IMR-90 (cell line): Measurements from ENCODE around the gene AOPEP. TPM values are rescaled to one million over a fixed set of nuclear protein-coding genes. Genes with fewer than 3 reads are reported as not detected.
A peak's percentile ranks its signal among the peaks of the same experiment; 100 is the strongest.

Experiments
- ATAC-seq: fragments of 200-7000 bp; cut with Tn5 transposase; 2 replicates; pipeline ENCODE4 v1.9.1; 2020; ENCODE audit warnings: low read depth, mild to moderate bottlenecking, moderate library complexity
- BruUV-seq: library from RNA; stranded (reverse); fragments of 400-500 nt; replicated peaks from 2 replicates; lab custom pipeline; 2021; lab: Mats Ljungman, UMichigan
- CTCF ChIA-PET: fragments of 300-600 bp; formaldehyde crosslinking; extraction: SDS; loops from one replicate; lab custom pipeline; 2021; ENCODE audit warnings: antibody characterized with exemption; lab: Yijun Ruan, JAX
- POLR2A ChIA-PET: fragments of 300-600 bp; sonication (Branson Sonifier 250); formaldehyde crosslinking; loops from one replicate; lab custom pipeline; 2022; ENCODE audit warnings: antibody characterized with exemption; ENCODE audit not compliant: unreplicated experiment; lab: Charles Lee
- DNase-seq: peaks from one replicate; pipeline ENCODE4 v3.0.0; 2013
- H2AFZ ChIP-seq: replicated peaks from 2 replicates; pipeline ENCODE3; 2013; ENCODE audit warnings: low read length, mild to moderate bottlenecking; ENCODE audit not compliant: poor library complexity
- H2AK5ac ChIP-seq: 2 replicates; pipeline ENCODE4 v1.6.1; 2013; ENCODE audit warnings: low read depth, low read length, inconsistent platforms
- H2AK9ac ChIP-seq: replicated peaks from 2 replicates; pipeline ENCODE3; 2013; ENCODE audit warnings: mild to moderate bottlenecking, low read depth, low read length, moderate library complexity; ENCODE audit not compliant: poor library complexity
- H2BK120ac ChIP-seq: 2 replicates; pipeline ENCODE4 v1.6.1; 2013; ENCODE audit warnings: low read depth, low read length, inconsistent platforms
- H2BK15ac ChIP-seq: 3 replicates; pipeline ENCODE4 v1.6.1; 2013; ENCODE audit warnings: low read depth, low read length, inconsistent platforms
- H2BK20ac ChIP-seq: 2 replicates; pipeline ENCODE4 v1.6.1; 2013; ENCODE audit warnings: low read depth, mild to moderate bottlenecking, inconsistent platforms, low read length, moderate library complexity
- H2BK5ac ChIP-seq: 2 replicates; pipeline ENCODE4 v1.6.1; 2013; ENCODE audit warnings: mild to moderate bottlenecking, low read depth, low read length, inconsistent platforms; ENCODE audit not compliant: poor library complexity, severe bottlenecking
- H3K14ac ChIP-seq: replicated peaks from 2 replicates; pipeline ENCODE4 v1.6.1; 2013; ENCODE audit warnings: low read depth, low read length, inconsistent platforms
- H3K18ac ChIP-seq: 2 replicates; pipeline ENCODE4 v1.6.1; 2013; ENCODE audit warnings: low read depth, low read length, control low read depth
- H3K23ac ChIP-seq: 2 replicates; pipeline ENCODE4 v1.6.1; 2013; ENCODE audit warnings: low read depth, low read length, inconsistent platforms
- H3K27ac ChIP-seq: 2 replicates; pipeline ENCODE4 v1.5.1; 2013; ENCODE audit warnings: mild to moderate bottlenecking, control low read depth, low read length; ENCODE audit not compliant: insufficient read depth
- H3K27me3 ChIP-seq: 2 replicates; pipeline ENCODE4 v1.6.1; 2013; ENCODE audit warnings: low read length; ENCODE audit not compliant: control insufficient read depth, insufficient read depth
- H3K36me3 ChIP-seq: 2 replicates; pipeline ENCODE4 v1.6.1; 2013; ENCODE audit warnings: low read length, mixed read lengths; ENCODE audit not compliant: control insufficient read depth, insufficient read depth
- H3K4ac ChIP-seq: 2 replicates; pipeline ENCODE4 v1.6.1; 2013; ENCODE audit warnings: low read depth, low read length, inconsistent platforms
- H3K4me1 ChIP-seq: 2 replicates; pipeline ENCODE4 v1.6.1; 2013; ENCODE audit warnings: low read length, mixed read lengths; ENCODE audit not compliant: control insufficient read depth, insufficient read depth
- H3K4me2 ChIP-seq: 2 replicates; pipeline ENCODE4 v1.6.1; 2013; ENCODE audit warnings: low read depth, mild to moderate bottlenecking, control low read depth, low read length, moderate library complexity
- H3K4me3 ChIP-seq: 2 replicates; pipeline ENCODE4 v1.5.1; 2013; ENCODE audit warnings: low read depth, mild to moderate bottlenecking, control low read depth, low read length, moderate library complexity; ENCODE audit not compliant: insufficient read depth
- H3K56ac ChIP-seq: 2 replicates; pipeline ENCODE4 v1.6.1; 2013; ENCODE audit warnings: low read length, inconsistent platforms; ENCODE audit not compliant: insufficient read depth; ENCODE audit errors: extremely low read depth
- H3K79me1 ChIP-seq, 2 experiments: 2 replicates each; pipeline ENCODE4 v1.6.1; 2013; ENCODE audit warnings: low read length in 2 of 2, inconsistent platforms in 1 of 2, low read depth in 1 of 2
- H3K9ac ChIP-seq: 2 replicates; pipeline ENCODE4 v1.6.1; 2013; ENCODE audit warnings: low read depth, low read length, control low read depth
- H3K9me1 ChIP-seq: 2 replicates; pipeline ENCODE4 v1.6.1; 2013; ENCODE audit warnings: low read length, inconsistent platforms; ENCODE audit not compliant: insufficient read depth
- H3K9me3 ChIP-seq: 2 replicates; pipeline ENCODE4 v1.6.1; 2013; ENCODE audit warnings: low read length; ENCODE audit not compliant: control insufficient read depth, insufficient read depth
- H4K20me1 ChIP-seq: 2 replicates; pipeline ENCODE4 v1.6.1; 2013; ENCODE audit warnings: low read length, inconsistent platforms; ENCODE audit not compliant: insufficient read depth
- H4K5ac ChIP-seq: 2 replicates; pipeline ENCODE4 v1.6.1; 2013; ENCODE audit warnings: mild to moderate bottlenecking, low read depth, low read length, control low read depth
- H4K8ac ChIP-seq, 2 experiments: 2 replicates each; pipeline ENCODE4 v1.6.1; 2013; ENCODE audit warnings: low read depth in 2 of 2, low read length in 2 of 2, control low read depth in 1 of 2, inconsistent platforms in 1 of 2
- H4K91ac ChIP-seq: 2 replicates; pipeline ENCODE4 v1.6.1; 2013; ENCODE audit warnings: low read depth, low read length, inconsistent platforms; ENCODE audit not compliant: insufficient read depth
- BHLHE40 ChIP-seq: fragments of 150-350 bp; IDR thresholded peaks from 2 replicates; pipeline ENCODE4 v1.6.1; 2016; ENCODE audit warnings: mild to moderate bottlenecking, low read depth, low read length
- CEBPB ChIP-seq: IDR thresholded peaks from 2 replicates; pipeline ENCODE4 v1.6.1; 2012; ENCODE audit warnings: low read depth, low read length, improper control_type of control experiment
- FOS ChIP-seq: fragments of 150-350 bp; IDR thresholded peaks from 2 replicates; pipeline ENCODE4 v1.6.1; 2016; ENCODE audit warnings: low read depth, low read length
- MAZ ChIP-seq: IDR thresholded peaks from 2 replicates; pipeline ENCODE4 v1.6.1; 2012; ENCODE audit warnings: low read depth, mild to moderate bottlenecking, low read length, improper control_type of control experiment, moderate library complexity, borderline replicate concordance
- RAD21 ChIP-seq: IDR thresholded peaks from 2 replicates; pipeline ENCODE4 v1.6.1; 2012; ENCODE audit warnings: low read length, improper control_type of control experiment
- RCOR1 ChIP-seq: IDR thresholded peaks from 2 replicates; pipeline ENCODE4 v1.6.1; 2012; ENCODE audit warnings: mild to moderate bottlenecking, low read length, improper control_type of control experiment; ENCODE audit not compliant: insufficient replicate concordance
- RFX5 ChIP-seq: IDR thresholded peaks from 2 replicates; pipeline ENCODE4 v1.8.0; 2012; ENCODE audit warnings: low read depth, mild to moderate bottlenecking, low read length, moderate library complexity
- SMC3 ChIP-seq: fragments of 150-350 bp; IDR thresholded peaks from 2 replicates; pipeline ENCODE4 v1.6.1; 2016; ENCODE audit warnings: low read depth, mild to moderate bottlenecking, antibody characterized with exemption, low read length, moderate library complexity
- USF2 ChIP-seq: fragments of 150-350 bp; IDR thresholded peaks from 2 replicates; pipeline ENCODE4 v1.6.1; 2017; ENCODE audit warnings: mild to moderate bottlenecking, antibody characterized with exemption, low read length, low read depth
- WGBS, 2 experiments: methylation state at CpG; one replicate each; pipeline versions ENCODE4 v1.1.5 to v1.1.7; 2013; ENCODE audit warnings: missing lambda C conversion rate in 2 of 2; ENCODE audit not compliant: insufficient read length in 1 of 2; ENCODE audit errors: extremely low coverage in 2 of 2; 5-methylcytosine and 5-hydroxymethylcytosine counted together
- dilution Hi-C: fragments of 300-500 bp; cut with HindIII; formaldehyde crosslinking; loops from one replicate; pipeline ENCODE4 v1.14.3; 2018; ENCODE audit warnings: low sequenced_read_pairs; ENCODE audit not compliant: unreplicated experiment
- in situ Hi-C: fragments of 300-500 bp; cut with MboI; formaldehyde crosslinking; loops from 3 replicates; pipeline ENCODE4 v1.14.3; 2019; ENCODE audit warnings: low sequenced_read_pairs, inconsistent platforms, mixed read lengths
- intact Hi-C: fragments of 100-400 bp; cut with micrococcal nuclease; formaldehyde crosslinking; loops from 2 replicates; pipeline ENCODE4 v1.10.0; 2022
- polyA plus RNA-seq, 3 experiments: library from polyadenylated mRNA; depleted of rRNA; stranded (reverse); fragments of >200 nt; gene quantifications; 2 replicates each; pipeline ENCODE4 v1.2.3, GENCODE V29; 2012; ENCODE audit warnings: low replicate concordance in 1 of 3
- total RNA-seq: library from RNA; depleted of rRNA; stranded (reverse); fragments of >200 nt; gene quantifications from 2 replicates; pipeline ENCODE4 v1.2.3, GENCODE V29; 2012

The AOPEP gene
- total and polyA plus RNA-seq, 2 of the 4 experiments (the other 2 are of a cell fraction): 34.9 to 38.7 TPM

- peak overlapping the region; percentile 44 for H2AFZ ChIP-seq
- no peak overlapping the region for H3K27ac ChIP-seq
- no peak overlapping the region for H2BK120ac ChIP-seq
- H4K8ac ChIP-seq: no peak overlapping the region
- no peak overlapping the region for H2AK5ac ChIP-seq
- intact Hi-C loops: no loop called here
- H3K4me2 ChIP-seq: no peak overlapping the region
- TF ChIP-seq CEBPB (peak; percentile 17; the same call in 1 of the 2 replicates), RCOR1 (no peak), FOS (no peak), BHLHE40 (no peak), RAD21 (no peak), SMC3 (no peak), USF2 (peak; percentile 26; the same call in 1 of the 2 replicates), MAZ (no peak), RFX5 (no peak)
- no peak overlapping the region for H3K18ac ChIP-seq
- H4K91ac ChIP-seq: no peak overlapping the region
- no peak overlapping the region for H3K23ac ChIP-seq
- ATAC-seq (no peak), DNase-seq (peak; percentile 54)
- no peak overlapping the region for H3K14ac ChIP-seq
- H3K36me3 ChIP-seq: no peaks in the 10 kb centered on the region
- dilution Hi-C loops: no loop called here
- H3K27me3 ChIP-seq: peaks cover 6% of the 10 kb centered on the region
- no peaks in the 10 kb centered on the region for H4K20me1 ChIP-seq
- in situ Hi-C loops: no loop called here
- H4K5ac ChIP-seq: no peak overlapping the region
- no peaks in the 10 kb centered on the region for H3K9me3 ChIP-seq
- no peak overlapping the region for H3K9ac ChIP-seq
- no peak overlapping the region for H3K4ac ChIP-seq
- no peak overlapping the region for H2BK15ac ChIP-seq
- no peak overlapping the region for H2BK20ac ChIP-seq
- no TSS peak for BruUV-seq
- H3K4me1 ChIP-seq: no peaks in the 10 kb centered on the region
- H3K56ac ChIP-seq: no peak overlapping the region
- POLR2A ChIA-PET: no interaction called here
- no peak overlapping the region for H2AK9ac ChIP-seq
- H3K79me1 ChIP-seq: no peaks in the 10 kb centered on the region
- H3K4me3 ChIP-seq: no peak overlapping the region
- CTCF ChIA-PET: no interaction called here
- H3K9me1 ChIP-seq: no peaks in the 10 kb centered on the region
- H2BK5ac ChIP-seq: no peak overlapping the region
- no CpG with 5 or more reads among the region's 3 CpGs for WGBS, 2 experiments
These were observed 8.7 kb upstream of the AOPEP start for GRCh38 chr9:94717761-94718160.
